Fibroblast of skin of scalp (primary cell): ENCODE measurements around the gene LRBA.
"Not testable (repeated sequence)": the region's sequence is repeated elsewhere in the genome, so short reads cannot be mapped to it uniquely, and the experiment has no call there.

Source experiments
- DNase-seq: peaks from one replicate; pipeline ENCODE4 v3.0.0-alpha.2; 2013

LRBA gene

GRCh38 chr4:150974750-150975149 is 40.3 kb downstream of the LRBA start:
- DNase-seq, result no peak

DNA sequence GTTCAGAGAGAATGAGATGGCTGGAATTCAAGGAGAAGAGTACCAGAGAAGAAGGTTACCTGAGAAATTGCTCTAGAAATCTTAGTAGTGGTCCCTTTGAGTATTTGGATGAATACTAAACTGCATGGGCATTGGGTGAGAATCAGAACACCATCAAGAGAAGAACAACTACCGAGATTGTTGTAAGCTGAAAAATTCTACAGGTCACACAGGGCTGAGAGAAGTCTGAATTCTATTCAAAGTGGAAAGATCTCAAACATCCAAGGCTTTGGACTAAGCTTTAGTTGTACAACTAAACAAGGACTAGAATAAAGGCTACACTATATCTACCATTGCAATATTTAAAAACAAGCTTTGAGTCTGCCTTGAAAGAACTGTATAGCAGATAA is 40.8 kb downstream of the LRBA start:
- no peak for DNase-seq

DNA sequence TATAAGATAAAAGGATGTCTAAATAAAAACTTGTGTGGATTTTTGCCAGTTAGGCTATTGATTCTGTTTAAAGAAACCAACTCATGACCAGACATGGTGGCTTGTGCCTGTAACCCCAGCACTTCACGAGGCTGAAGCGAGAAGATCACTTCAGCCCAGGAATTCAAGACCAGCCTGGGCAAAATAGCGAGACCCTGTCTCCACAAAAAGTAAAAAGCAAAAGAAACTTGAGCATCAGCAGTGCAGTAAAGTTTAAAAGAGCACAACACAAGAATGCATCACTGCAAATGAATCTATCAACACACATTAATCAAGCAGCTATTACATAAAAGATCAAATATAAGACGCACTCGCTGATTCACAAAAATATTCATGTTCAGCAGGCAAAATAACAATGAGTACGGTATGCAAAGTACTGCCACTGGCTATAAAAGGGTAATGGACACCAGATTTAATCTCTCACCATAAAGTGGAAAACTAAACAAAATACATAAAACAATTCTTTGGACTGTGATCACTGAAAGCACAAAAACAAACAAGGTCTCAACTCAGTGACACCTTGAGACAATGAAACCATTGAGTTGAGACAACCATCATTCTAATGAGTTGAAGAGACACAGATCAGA is 41.3 kb downstream of the LRBA start:
- DNase-seq, result no peak

DNA sequence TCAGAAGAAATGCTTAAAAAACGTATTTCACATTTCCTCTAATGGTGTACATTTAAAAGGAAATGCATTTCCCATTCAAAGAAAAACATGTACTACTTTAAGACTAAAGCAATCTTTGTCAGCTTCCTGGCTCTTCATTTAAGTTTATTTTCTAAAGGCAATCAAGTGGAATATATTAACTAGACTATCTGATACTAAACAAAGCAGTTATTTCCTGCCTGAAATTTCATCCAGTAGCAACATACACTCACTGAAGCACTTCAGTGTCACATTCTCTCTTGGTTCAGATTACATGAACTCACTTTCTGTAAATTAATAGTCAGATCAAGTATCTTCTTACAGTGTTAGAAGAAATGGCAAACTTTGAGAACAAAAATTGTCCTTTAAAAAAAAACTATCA is 42.5 kb downstream of the LRBA start:
- no peak for DNase-seq

DNA sequence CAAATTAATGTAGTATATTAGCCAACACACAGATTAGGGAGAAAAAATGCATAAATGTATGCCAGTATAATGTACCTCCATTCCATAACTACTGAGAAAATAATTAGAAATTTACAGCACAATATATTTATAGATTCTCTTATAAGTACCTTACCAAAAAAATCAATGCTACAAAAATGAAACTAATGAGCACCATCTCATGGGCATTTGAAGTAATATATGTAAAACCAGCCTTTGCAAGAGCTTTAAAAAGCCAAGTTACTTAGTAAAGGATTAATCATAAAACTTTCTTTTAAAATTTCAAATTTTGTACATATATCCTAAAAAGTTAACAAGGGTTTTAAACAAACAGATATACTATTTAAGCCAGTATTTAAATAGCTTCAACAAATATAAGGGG is 43.2 kb downstream of the LRBA start:
- no peak for DNase-seq

DNA sequence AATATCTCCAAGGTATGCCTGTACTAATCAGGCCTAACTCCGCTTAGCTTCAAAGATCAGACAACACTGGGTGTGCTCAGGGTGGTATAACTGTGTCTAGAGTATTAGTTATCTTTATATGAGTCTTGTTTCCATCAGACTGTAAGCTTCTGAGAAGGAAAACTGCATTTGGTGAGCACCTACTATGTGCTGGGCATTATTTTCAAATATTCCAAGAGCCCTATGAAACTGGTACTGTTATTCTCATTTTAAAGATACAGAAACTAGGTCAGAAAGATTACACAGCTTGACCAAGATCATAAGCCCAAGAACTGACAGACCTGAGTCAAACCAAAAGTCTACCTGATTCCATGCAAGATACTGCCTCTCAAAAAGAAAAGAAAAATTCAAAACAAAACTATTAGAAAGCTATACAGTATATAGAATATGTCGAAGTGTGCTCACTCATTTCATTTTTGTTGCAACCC is 44.4 kb downstream of the LRBA start:
- DNase-seq, result no peak

DNA sequence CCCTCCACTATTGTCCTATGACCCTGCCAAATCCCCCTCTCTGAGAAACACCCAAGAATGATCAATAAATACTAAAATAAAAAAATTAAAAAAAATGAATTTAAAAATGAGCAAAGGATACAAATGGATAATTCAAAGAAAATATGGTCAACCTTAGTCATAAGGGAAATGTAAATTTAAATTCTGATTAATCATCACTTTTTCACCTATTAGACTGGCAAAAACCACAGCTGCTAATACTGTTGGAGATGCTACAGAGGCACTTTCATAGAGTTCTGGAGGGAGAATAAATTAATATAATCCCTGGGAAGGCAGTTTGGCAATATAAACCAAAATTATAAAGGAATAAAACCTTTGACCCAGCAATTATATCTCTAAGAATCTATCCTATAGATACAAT is 50.3 kb downstream of the LRBA start:
- no peak for DNase-seq

- DNase-seq, result not testable (repeated sequence)
Observed at GRCh38 chr4:150963602-150964345, 51.3 kb downstream of the LRBA start.

DNA sequence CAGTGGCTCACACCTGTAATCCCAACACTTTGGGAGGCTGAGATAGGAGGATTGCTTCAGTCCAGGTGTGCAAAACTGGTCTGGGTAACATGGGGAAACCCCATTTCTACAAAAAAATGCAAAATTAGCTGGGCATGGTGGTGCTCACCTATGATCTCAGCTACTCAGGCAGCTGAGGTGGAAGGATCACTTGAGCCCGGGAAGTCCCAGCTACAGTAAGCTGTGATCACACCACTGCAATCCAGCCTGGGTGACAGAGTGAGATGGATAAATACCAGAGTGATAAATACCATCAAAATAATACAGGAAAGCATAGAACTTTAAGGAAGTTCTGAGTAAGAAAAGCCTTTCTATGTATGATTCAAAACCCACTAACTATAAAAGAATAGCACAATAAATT is 52.8 kb downstream of the LRBA start:
- no peak for DNase-seq

GRCh38 chr4:150961566-150961965 is 53.5 kb downstream of the LRBA start:
- DNase-seq, result no peak

- DNase-seq, result peak; percentile 11
Observed at GRCh38 chr4:150960818-150961217, 54.3 kb downstream of the LRBA start.

- DNase-seq, result peak; percentile 27
Observed at GRCh38 chr4:150960079-150960478, 55.0 kb downstream of the LRBA start.

- DNase-seq, result not testable (repeated sequence)
Observed at GRCh38 chr4:150957981-150958380, 57.1 kb downstream of the LRBA start.

DNA sequence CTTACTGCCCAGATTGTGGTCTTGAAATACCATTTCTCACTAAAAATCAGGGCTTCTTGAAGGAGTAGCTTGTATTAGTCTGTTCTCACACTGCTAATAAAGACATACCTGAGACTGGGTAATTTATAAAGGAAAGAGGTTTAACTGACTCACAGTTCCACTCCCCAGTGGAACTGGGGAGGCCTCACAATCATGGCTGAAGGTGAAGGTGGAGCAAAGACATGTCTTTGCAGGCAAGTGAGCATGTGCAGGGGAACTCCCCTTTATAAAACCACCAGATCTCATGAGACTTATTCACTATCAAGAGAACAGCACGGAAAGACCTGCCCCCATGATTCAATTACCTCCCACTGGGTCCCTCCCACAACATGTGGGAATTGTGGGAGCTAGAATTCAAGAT is 58.0 kb downstream of the LRBA start:
- DNase-seq, result not testable (repeated sequence)

DNA sequence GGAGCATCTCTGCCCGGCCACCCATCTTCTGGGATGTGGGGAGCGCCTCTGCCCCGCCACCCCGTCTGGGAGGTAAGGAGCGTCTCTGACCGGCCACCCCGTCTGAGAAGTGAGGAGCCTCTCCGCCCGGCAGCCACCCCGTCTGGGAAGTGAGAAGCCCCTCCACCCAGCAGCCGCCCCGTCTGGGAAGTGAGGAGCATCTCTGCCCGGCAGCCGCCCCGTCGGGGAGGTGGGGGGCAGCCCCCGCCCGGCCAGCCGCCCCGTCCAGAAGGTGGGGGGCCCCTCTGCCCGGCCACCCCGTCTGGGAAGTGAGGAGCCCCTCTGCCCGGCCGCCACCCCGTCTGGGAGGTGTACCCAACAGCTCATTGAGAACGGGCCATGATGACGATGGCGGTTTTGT is 61.2 kb downstream of the LRBA start:
- DNase-seq, result not testable (repeated sequence)

- no peak for DNase-seq
Observed at GRCh38 chr4:150952167-150952845, 62.8 kb downstream of the LRBA start.

DNA sequence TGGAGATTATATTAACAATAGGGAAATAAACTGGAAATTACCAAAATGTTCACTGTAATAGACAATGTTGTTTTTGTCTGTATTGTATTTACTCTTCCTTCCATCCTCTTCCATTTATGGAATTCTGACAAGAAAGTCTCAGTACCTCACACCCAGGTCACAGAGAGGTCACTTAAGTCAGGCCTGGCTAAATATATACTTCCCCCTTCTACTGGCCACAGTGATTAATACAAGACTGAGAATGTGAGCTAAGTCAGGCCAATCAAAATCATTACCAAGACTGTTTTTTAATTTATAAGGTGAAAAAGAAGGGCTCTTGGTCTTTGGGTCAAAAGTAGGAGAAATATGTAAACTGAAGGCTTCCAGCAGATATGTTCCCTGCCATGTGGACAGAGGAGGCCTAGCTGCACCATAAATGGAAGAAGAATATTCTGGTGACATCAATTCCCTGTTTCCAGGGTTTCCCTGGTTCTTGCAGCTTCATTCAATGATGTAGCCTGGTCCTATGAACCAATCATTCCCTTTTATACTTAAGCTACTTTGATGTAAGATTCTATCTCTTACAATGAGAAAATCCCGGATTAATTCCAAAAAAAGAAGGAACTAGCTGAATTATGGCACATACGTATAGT is 64.3 kb downstream of the LRBA start:
- DNase-seq, result no peak

- no peak for DNase-seq
Observed at GRCh38 chr4:150949943-150950342, 65.1 kb downstream of the LRBA start.

GRCh38 chr4:150949342-150949741 is 65.7 kb downstream of the LRBA start:
- DNase-seq, result no peak

DNA sequence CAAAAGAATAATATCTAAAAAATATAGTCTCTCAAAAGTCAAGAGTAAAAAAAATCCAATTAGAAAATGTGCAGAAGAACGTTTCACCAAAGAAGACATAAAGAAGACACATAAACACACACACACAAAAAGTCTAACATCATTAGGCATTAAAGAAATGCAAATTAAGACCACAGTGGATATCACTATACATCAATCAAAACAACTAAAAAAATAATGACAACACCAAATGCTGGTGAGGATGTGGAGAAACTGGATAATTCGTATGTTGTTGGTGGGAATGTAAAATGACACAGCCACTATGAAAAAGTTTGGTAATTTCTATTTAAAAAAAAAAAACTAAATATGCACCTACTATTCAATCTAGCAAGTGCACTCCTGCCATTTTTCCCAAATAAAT is 66.4 kb downstream of the LRBA start:
- no peak for DNase-seq

GRCh38 chr4:150948074-150948473 is 67.0 kb downstream of the LRBA start:
- no peak for DNase-seq

- no peak for DNase-seq
Observed at GRCh38 chr4:150944660-150945059, 70.4 kb downstream of the LRBA start.

GRCh38 chr4:150943818-150944217 is 71.3 kb downstream of the LRBA start:
- no peak for DNase-seq
